ENCODE data around the gene GAB4.

Gene GAB4

GRCh38 chr22:16988257-16988656 lies 19.8 kb downstream of the GAB4 start:
- no peak for DNase-seq (ENCODE audit: low read depth)

GRCh38 chr22:16987822-16988221 lies 20.2 kb downstream of the GAB4 start:
- no peak for DNase-seq (ENCODE audit: low read depth)

DNA sequence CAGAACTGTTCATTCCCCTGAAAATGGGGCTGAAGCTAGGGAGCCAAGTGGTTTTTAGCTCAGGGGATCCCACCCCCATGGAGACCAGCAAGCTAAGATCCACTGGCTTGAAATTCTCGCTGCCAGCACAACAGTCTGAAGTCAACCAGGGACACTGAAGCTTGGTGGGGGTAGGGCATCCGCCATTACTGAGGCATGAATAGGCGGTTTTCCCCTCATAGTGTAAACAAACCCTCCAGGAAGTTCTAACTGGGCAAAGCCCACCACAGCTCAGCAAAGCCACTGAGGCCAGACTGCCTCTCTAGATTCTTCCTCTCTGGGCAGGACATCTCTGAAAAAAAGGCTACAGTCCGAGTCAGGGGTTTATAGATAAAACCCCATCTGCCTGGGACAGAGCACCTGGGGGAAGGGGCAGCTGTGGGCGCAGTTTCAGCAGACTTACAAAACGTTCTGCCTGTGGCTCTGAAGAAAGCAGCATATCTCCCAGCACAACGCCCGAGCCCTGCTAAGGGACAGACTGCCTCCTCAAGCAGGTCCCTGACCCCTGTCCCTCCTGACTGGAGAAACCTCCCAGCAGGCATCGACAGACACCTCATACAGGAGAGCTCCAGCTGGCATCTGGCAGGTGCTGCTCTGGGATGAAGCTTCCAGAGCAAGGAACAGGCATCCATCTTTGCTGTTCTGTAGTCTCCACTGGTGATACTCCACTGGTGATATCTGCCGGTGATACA lies 32.7 kb downstream of the GAB4 start:
- no peak for DNase-seq (ENCODE audit: low read depth)

- DNase-seq (ENCODE audit: low read depth): no peak
Observed at GRCh38 chr22:16974298-16975084, 33.5 kb downstream of the GAB4 start.

- no peak for DNase-seq (ENCODE audit: low read depth)
Observed at GRCh38 chr22:16973591-16974297, 34.3 kb downstream of the GAB4 start.

DNA sequence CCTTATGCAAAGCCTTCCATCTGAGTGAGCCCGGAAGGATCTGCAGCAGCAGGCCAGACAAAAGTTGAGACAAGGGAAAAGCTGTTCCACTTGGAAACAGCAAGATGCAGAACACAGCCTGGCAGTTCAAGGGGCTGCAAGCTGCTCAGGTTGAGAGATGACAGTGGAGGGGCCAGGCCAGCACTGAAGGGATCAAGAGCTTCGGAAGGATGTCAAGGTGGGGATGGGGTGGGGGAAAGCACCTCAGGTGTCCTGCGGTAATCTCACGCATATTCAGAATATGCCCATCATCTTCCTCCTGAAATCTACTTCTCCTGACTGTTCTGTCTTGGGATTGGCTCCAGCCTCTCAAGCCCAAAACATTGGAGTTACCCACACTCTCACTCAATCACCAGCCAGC lies 35.7 kb downstream of the GAB4 start:
- DNase-seq (ENCODE audit: low read depth): no peak

DNA sequence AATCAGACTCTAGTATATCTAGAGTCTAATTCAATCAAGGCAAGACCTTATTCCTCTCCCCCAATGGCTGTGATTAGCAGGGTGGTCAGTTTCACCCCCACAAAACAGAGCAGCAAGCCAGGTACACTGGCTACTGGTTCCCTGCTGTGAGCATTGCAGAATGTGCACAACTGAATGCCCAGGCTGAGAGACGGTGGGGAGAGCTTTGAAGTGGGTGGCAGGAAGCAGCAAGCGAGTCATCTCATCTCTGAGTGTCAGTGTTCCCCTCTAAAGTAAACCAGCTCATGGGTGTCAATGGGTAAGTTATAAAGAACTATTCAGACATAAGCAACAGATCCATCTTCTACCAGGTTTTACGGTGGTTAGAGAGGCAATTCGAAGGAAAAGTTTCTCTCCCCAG lies 37.6 kb downstream of the GAB4 start:
- no peak for DNase-seq (ENCODE audit: low read depth)

DNA sequence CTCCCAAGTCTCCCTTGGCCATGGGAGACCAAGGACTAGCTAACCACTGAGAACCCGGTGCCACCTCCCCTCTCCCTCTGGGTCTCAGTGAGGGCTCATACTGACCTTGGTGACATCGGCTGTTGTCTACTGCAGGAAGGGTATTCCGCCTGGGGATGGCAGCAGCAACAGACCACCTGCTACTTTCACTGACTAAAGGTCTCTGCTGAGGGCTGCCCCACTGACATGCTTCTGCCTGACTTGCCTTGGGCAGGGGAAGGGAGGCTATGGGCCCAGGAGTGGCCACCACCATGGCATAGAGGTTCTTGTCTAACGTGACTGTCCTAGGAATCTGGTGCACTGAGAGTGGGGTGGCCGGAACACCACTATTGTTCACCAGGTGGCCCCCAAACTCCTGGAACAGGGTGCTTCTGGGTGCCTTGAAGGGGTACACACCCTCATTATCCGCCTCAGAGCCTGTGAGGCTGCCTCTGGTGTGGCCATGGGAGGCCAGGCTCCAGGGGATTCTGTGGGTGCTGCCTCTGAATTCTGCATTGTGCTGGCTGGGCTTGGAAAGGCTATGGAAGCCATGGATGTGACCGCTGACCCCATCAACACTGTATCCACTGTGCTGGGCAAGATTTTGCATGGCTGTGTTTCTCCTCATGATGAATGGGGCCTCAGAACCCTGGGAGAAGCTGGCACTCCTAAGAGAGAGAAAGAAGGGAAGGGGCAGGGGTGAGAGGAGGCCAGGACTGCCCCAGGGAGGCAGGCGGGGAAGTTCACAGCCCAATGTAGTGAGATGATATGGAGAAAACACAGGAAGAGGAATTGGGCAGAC lies 38.3 kb downstream of the GAB4 start:
- DNase-seq (ENCODE audit: low read depth): no peak

DNA sequence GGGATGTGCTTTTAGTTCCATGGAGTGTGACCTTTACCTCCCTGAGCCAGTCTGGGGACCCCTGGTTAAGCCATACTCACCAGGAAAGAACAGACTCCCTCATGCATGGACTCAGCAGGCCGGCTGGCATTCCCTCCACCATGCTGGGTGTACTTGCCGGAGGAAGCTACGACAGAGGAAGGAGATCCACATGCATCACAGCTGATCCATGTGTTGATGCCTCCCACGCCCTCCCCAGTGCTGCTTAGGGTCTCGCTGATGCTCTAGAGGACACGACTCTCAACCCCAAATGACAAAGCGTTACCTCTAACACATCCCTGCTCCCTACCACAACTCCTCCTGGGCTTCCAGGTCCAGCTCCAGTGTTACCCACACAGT lies 39.8 kb downstream of the GAB4 start:
- DNase-seq (ENCODE audit: low read depth): no peak

DNA sequence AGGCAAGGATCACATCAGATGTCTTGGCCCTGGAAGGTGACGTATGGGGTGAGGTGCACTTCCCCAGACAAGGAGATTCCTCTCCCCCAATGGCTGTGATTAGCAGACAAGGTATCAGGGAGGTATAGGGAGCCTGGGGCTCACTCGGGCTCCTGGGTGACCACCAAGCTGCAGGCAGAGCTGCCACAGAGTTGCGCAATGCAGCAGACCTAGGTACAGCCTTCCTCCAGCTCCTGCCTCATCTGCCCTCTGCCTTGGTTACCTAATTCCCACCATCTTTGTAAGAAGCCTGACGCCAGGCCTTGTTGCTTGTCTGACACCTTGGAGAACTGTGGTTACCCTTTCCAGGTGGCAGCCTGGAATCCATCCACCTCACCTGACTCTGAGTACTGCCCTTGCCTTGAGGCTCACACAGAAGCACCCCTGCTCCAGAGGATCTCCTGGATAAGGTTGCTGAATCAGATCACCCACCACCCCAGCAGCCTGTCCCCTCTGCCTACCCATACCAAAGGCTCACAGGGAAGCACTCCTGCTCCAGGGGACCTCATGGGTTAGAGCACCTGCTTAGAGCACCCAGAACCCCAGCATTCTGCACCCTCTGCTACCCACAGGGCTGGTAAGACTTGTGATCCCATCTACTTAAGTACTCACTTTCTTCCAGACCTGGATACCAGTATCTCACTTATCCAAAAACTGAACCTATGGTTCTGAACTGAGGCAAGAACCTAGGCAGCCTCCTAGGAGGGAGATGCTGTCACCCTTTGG lies 40.4 kb downstream of the GAB4 start:
- no peak for DNase-seq (ENCODE audit: low read depth)

DNA sequence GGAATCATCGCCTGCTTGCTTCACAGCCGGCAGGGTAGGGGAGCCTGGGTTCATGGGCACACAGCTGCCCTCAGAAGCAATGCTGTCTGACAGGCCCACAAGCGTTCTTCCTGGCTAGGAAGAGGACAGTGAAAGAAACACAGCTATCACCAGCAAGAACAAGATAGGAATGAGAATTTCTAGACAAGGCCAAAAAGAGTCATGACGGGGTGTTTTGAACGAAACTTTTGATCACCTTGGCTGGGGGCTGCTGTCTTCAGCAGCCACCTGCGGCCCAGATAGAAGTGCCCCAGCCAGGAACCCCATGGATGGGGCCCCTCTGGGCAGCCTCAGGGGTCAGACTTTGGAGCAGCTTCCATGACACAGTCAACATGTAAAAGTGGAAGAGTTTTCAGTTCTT lies 41.8 kb downstream of the GAB4 start:
- no peak for DNase-seq (ENCODE audit: low read depth)

DNA sequence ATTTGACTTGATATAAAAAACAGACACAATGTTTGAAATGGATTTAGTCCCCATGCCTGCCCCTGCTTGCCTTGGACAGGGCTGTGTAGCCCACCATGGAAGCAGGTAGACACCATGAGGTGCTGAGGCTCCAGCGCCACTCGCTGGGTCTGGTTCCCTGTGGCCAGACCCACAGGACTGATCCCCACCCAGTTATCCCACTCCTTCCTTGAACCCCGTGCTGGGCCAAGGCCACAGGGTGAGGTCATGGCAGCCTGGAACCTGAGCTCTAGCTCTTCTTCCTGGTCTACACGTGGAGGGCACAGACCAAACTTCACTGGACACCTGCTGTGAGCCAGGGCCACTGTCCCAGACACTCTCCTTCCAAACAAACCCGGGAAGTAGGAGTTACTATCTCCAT lies 42.5 kb downstream of the GAB4 start:
- no peak for DNase-seq (ENCODE audit: low read depth)

GRCh38 chr22:16965083-16965482 lies 42.9 kb downstream of the GAB4 start:
- no peak for DNase-seq (ENCODE audit: low read depth)

DNA sequence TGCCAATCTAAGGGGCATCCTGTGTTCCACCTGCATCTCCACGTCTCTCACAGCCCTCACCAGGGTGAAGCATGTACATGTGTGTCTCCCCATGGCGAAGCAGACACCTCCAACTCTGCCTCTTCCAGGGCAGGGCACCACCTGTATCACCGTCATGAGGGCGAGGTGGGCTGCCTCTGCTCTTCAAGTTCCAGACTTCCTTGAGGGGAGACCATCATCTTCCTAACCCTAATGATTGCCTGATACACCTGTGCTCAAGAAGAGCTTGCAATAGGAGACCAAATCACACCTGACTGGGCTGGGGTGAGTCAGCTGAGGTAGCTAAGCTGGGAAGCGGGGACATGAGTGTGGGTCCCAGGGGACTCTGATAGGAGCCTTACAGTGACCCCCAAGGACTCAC lies 43.7 kb downstream of the GAB4 start:
- DNase-seq (ENCODE audit: low read depth): no peak

- DNase-seq (ENCODE audit: low read depth): no peak
Observed at GRCh38 chr22:16963189-16963945, 44.7 kb downstream of the GAB4 start.

GRCh38 chr22:16962501-16962900 lies 45.5 kb downstream of the GAB4 start:
- DNase-seq (ENCODE audit: low read depth): no peak

- DNase-seq (ENCODE audit: low read depth): no peak
Observed at GRCh38 chr22:16961477-16962186, 46.4 kb downstream of the GAB4 start.

DNA sequence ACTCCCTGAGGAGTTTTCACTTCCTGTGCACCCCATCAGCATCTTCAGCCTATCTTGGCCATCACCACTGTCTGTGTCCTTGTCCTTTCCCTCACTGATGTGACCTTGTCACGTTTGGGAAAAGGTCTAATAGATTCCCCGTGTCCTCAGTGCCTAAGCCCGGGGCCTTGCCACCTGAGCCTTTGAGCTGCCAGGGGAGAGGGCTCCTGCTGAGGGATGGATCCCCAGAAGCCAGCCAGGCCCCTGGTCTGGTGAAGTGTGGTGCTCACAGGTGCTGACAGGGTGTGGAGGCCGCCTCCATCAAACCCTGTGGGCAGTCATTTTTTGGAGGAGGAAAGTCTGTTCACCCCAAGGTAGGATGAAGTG lies 47.2 kb downstream of the GAB4 start:
- DNase-seq (ENCODE audit: low read depth): no peak

GRCh38 chr22:16960220-16960883 lies 47.7 kb downstream of the GAB4 start:
- no peak for DNase-seq (ENCODE audit: low read depth)

Data from activated T-helper 1 cell treated with Interleukin-2 at 50 U/mL for 16 hours (primary cell).